Stimulated activated CD4-positive, alpha-beta T cell treated with anti-CD3 and anti-CD28 coated beads, Interleukin-12 subunit alpha, Interleukin-12 subunit beta, amount 100 ng/mL, for 4 hours (primary cell): ENCODE results near the gene CCDC86.
A peak's percentile ranks its signal among the peaks of the same experiment; 100 is the strongest.
"Not testable (repeated sequence)": the region's sequence is repeated elsewhere in the genome, so short reads cannot be mapped to it uniquely, and the experiment has no call there.

Source experiments
- DNase-seq: peaks from one replicate; pipeline ENCODE4 v3.0.0-alpha.2; 2020

The CCDC86 gene, protein sequence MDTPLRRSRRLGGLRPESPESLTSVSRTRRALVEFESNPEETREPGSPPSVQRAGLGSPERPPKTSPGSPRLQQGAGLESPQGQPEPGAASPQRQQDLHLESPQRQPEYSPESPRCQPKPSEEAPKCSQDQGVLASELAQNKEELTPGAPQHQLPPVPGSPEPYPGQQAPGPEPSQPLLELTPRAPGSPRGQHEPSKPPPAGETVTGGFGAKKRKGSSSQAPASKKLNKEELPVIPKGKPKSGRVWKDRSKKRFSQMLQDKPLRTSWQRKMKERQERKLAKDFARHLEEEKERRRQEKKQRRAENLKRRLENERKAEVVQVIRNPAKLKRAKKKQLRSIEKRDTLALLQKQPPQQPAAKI

DNA sequence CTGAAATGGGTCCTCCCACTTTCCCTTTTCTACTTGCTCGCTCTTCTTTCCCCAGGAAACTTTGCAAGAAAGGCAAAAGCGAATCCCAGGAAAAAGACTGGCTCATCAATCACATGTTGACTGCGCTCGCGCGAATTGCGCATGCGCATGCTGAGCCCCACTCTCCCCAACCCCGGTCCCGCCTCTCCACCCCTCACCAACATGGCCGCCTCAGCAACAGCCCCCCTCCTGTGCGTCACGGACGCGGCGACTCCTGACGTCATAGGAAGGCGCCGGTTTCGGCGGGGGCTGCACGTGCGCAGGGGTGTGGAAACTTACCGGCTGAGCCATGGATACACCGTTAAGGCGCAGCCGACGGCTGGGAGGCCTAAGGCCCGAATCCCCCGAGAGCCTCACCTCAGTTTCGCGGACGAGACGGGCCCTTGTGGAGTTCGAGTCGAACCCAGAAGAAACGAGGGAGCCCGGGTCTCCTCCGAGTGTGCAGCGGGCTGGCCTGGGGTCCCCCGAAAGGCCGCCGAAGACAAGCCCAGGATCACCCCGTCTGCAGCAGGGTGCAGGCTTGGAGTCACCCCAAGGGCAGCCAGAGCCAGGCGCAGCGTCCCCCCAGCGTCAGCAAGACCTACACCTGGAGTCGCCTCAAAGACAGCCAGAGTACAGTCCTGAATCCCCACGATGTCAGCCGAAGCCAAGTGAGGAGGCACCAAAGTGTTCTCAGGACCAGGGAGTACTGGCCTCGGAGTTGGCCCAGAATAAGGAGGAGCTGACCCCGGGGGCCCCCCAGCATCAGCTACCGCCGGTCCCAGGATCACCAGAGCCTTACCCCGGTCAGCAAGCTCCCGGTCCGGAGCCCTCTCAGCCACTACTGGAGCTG lies at the start of gene CCDC86:
Gene CCDC86 (plus strand): TSS at position 317 of the 871 bp plus-strand sequence. CDS start 12 bp downstream, at position 329.
- peak; percentile 98 for DNase-seq

DNA sequence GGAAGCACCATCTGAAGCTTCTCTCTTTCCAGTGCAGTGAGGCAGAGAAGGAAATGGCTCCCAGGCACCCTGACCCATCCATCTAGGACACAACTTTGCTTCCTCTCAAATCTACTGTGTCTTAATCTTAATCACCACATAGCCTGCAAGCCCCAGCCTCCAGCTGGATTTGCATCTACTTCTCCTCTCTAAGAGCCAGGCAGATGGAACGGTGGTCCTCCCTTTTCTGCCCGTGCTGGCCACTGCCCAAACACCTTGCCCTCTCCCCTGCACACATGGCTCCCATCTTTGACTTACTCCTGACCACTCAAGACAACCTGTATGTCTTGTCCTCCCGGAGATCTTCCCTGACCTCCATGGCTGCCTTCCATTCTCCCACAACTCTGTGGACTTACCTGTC lies 49.4 kb upstream of the CCDC86 start:
- no peak for DNase-seq

DNA sequence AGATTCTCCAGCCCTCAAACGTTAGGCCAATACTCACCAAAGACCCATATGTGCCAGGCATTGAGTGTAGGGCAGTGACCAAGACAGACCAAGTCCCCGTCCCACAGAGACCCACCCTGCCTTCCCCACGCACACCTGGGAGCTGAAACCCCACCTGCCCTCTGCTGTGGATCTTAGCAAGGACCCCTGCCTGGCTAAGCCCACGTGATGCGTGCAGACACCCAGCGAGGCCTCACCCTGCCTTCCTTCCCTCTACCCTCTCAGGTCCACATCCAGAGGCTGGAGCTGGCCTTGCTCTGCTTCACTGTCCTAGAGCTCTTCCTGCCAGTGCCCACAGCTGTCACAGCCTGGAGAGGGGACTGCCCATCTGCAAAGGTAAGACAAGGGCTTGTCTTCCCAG lies 46.6 kb upstream of the CCDC86 start:
- DNase-seq, result no peak

DNA sequence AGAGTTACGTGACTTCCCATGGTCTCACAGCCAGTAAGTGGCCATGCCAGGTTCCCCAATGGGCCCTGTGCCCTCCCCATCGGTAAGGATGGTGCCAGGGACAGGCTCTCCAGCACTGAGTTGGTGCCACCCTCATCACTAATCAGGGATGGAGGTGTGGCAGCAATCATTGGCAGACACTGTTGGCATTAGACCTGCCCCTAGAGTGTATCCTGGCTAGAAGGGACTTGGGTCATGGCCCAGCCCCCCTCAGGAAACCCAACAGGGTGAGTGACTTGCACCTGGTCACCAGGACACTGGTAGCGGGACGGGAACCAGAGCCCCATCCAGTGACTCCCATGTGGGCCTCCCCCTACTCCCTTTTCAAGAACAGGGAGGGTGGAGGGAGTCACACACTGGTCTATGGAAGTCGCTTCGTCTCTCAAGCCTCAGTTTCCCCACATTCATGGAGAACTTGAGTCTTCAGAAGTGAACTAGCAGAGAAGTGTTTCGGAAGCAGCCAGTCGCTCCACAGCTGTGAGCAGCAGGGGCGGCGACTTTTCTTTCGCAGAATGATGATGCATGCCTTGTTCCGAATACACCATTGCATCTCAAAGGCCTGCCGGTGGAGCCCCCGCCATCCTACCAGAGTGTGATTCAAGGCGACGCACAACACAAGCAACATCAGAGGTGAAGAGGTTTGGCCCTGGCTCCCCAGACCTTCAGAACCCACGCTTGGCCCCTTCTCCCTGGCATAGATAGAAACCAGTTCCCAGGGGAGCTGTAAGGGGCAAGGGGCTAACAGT lies 43.9 kb upstream of the CCDC86 start:
- DNase-seq, result no peak

DNA sequence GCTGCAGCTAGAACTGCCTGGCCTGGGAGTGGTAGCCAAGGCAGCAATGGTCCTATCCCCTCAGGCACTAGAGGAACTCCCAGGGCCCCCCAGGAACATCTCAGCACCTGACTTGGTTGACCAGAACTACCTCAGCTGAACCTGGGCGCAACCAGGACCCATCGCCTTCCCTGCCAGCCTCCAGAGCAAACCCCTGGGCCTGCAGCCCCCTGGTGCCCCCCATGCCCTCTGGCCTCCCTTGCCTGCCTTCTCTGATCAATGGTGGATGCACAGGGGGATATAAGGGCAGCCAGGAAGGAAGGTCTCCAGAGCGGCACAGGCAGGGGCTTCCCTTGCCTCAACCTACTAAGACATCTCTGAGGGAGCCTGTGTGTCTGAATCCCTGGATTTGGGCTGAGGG lies 43.3 kb upstream of the CCDC86 start:
- no peak for DNase-seq

DNA sequence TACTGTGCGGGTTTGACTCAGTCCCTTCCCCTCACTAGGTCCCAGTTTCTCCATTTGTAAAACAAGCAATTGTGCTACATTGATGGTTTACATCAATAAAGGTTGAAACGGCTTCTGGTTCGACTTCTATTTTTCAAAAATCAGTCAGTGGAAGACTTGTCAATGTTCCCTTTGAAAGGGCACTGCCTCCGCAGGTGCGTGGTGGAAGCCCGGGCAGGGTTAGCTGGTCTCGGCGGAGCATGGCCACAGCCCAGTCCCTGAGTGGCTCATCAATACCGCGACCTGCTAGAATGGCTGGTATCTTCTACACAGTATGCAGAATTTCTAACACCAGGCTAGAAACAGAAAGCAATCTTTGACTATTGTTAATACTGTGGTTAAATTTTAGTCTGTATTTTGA lies 40.7 kb upstream of the CCDC86 start:
- no peak for DNase-seq

DNA sequence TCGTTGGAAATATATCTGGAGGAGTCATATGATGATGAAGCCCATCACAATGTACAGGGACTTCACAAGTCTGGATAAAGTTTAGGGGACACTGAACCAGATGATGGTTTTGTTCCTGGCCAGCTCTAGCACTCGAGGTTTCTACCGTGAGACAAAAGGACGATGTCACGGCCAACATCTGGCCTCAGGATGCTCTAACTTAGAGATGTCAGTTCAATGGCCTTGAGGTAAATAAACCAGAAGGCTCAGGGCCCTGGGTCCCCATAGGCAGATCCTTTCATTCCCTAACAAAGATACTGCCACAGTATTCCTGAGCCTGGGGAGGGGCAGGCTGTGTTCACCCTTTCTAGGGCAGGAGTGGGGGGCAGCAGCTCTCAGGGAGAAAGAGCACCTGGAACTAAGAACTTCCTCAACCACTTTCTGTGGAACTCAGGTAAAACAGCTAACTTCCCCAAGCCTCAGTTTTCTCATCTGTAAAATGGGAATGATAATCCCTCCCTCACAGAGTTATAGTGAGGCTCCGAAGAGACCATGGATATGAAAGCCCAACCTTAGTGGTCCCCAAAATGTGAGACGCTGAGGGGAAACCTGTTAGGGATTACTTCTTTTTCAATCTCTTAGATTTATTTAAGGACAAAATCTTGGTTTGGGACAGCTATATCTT lies 38.5 kb upstream of the CCDC86 start:
- no peak for DNase-seq

DNA sequence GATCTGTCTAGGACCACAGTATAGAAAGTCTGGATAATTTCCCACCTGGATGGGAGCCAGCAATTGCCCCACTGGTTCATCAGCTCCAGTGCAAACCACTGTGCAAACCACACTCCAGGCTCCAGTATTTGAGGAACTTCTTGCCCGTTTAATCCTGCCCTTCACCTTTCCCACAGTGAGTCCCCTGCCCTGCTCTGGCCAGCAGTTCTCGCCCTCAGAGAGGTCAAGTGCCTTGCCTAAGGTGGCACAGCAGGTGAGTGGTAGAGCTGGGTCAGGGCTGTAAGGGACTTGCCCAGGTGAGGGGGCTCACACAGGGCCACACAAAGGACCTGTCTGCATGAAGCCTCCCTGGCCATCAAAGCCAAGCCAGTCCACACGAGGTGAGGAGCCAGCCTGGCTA lies 32.7 kb upstream of the CCDC86 start:
- DNase-seq, result no peak

DNA sequence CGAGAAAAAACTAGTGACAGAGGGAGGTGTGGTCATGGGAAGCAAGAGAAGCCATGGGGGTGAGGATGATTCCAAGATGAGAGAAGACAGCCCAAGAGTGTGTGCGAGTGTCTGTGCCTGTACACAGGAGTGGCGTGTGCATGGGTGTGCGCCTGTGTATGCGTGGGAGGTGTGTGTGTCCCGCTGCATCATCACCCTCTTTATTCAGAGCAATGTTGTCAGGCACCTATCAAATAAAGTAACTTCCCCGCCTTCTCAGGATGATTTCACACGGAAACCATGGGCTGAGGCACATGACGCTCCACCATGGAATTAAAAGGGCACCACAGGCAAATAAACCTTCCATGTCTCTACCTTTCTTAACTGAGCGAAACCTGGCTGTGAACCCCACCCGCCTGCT lies 32.2 kb upstream of the CCDC86 start:
- DNase-seq, result no peak

DNA sequence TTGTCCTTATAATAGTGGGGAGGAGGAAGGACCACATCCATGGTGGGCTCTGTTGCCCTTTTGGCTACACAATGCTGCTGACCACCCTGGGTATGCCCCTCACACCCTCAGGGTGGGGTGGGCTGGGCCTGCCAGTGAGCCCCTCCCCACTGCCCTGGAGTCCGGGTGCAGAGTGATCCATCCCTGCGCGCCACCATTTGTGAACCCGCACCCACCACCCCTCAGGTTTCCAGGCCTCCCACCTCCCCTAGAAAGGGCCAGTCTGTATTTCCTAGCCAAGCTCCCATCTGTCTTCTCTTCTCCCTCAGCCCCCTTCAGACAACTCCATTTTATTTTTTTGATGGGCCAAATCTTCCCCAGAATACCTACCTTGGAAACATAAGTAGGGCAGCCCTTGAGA lies 31.8 kb upstream of the CCDC86 start:
- DNase-seq, result no peak

DNA sequence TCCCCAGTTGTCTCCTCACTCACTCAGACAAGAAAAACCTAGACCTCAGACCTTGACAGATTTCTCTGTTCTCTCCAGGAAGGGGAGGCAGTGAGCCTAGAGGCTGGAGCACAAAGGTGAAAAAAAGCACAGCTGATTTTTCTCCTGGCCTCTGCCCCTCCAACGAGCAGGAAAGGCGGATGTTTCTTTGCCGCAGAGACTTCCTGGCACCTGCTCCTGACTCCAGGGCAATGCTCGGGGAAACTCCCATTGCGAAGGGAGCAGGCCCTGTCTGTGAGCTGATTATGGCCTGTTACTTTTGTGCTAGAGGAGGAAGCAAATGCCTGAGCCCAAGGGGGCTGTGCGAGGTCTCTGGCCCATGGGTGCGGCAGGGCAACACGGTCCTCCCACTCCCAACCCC lies 31.3 kb upstream of the CCDC86 start:
- DNase-seq, result no peak

DNA sequence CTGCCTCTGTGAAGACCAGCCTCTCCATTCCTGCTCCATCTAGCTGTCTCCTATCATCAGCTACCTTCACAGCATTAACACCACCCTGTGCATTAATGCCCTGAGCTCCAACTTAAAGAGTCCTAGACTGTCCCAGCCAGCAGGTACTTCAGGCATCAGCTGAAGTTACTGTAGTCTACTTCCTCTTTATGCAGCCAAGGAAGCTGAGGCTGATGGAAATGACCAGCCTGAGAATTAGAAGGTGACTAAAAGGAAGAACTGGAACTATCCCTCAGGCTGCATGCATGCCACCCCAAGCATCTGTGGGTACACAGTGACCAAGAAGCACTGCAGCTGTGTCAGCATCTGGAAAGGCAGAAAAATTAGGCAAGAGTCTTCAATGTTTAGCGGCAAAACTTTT lies 28.6 kb upstream of the CCDC86 start:
- no peak for DNase-seq

DNA sequence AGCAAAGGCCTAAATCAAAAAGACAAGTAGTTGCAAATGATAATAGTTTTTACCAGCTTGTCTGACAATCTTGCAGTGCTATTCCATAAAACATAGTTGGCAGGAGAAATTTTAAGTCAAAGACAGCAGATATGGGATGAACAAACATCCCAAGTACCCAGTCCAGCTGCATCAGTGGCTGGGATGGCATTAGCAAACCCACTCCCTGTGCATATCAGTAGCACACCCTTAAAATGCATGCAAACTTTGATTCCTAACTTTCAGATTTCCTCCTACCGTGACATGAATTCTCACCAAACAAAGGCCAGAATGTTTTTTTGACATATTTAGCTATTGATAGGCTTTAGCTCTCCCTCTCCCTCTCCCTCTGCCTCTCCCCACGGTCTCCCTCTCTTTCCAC lies 27.8 kb upstream of the CCDC86 start:
- DNase-seq, result no peak

DNA sequence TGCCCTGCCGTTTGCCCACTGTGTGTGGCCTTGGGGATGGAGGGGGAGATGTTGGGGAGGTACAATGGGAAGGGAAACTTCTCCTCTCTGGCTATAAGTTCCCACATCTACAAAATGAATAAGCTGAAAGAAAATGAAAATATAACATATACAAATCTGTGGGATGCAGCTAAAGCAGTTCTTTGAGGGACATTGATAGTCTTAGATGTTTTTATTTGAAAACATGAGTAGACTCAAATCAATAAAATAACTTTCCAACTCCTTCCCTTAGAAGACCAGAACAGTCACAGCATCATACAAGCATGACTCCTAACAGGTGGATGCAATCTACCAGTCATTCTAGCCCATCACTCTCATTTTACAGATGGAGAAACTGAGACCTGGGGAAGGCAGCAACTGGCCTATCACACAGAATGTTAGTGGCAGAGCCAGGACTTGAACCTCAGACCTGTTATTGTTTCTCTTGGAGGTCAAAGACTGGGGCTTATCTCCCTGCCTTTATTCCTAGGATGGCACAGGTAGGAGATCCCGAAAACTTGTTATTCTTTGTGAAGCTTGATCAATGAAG lies 25.2 kb upstream of the CCDC86 start:
- no peak for DNase-seq

DNA sequence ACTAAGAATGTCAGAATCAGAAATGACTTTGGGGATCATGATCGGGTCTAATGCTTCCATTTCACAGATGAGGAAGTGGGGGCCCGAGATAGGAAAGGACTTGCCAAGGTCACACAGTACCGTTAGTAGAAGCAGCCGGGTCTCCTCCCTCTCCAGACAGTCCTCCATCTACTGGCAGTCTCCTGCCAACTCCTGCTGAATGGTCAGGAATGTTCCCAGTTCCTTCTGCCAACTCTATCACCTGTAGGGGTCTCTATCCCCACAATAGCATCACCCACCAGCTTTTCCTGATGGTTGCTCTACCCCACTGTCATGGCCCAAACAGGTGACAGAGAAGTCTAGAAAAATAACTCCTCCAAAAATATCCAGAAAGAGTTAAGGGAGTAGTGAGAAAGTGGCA lies 23.9 kb upstream of the CCDC86 start:
- DNase-seq, result no peak

DNA sequence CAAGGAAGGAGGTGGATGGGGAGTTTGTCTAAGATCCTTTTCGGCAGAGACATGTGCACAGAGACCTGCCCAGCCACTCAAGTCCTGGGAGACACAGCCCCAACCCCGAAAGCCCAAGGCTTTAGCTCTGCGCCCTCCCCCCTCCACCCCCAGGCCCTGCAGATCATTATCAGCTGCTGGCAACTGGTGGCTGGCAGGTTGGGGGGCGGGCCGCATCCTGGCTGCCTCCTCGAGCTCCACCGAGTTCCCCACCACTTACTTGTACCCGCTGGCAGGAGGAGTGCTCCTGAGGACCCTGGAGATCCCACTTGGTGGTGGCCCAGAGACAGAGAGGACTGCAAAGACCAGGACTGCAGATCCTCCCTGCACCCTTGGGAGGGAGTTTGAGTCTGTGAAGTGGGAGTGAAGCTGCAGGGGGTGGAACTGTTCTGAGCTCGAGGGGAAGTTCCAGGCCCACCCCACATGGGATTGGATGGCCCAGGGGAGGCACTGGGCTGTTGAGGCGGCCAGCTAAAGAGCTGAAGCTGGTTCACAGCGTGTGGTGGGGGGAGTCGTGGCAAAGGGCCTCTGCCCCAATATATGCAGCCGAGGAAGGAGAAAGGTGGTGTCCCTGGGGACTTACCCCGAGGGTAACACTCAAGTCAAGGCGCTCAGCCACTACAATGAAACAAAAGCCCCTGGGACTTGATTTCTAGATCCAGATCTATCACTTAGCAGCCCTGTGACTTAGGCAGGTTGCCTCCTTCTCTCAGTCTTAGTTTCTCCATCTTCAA lies 19.9 kb upstream of the CCDC86 start:
- DNase-seq, result no peak

DNA sequence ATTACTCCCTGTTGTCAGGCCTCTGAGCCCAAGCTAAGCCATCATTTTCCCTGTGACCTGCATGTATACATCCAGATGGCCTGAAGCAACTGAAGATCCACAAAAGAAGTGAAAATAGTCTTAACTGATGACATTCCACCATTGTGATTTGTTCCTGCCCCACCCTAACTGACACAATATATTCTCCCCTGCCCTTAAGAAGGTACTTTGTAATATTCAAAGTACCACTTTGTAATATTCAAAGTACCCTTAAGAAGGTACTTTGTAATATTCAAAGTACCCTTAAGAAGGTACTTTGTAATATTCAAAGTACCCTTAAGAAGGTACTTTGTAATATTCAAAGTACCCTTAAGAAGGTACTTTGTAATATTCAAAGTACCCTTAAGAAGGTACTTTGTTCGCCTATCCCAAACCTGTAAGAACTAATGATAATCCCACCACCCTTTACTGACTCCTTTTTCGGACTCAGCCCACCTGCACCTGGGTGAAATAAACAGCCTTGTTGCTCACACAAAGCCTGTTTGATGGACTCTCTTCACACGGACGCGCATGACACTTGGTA lies 18.1 kb upstream of the CCDC86 start:
- DNase-seq, result not testable (repeated sequence)

DNA sequence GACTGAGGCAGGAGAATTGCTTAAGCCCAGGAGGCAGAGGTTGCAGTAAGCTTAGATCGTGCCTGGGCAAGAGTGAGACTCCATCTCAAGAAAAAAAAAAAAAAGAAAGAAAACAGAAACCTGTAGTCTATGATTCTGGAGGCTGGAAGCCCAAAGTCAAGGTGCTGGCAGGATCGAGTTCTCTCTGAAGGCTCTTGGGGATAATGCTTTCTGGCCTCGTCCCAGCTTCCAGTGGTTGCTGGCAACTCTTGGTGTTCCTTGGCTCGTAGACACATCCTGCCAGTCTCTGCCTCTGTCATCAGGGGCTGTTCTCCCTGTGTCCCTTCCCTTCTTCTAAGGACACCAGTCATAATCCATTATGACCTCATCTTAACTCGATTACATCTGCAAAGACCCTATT lies 16.8 kb upstream of the CCDC86 start:
- no peak for DNase-seq

DNA sequence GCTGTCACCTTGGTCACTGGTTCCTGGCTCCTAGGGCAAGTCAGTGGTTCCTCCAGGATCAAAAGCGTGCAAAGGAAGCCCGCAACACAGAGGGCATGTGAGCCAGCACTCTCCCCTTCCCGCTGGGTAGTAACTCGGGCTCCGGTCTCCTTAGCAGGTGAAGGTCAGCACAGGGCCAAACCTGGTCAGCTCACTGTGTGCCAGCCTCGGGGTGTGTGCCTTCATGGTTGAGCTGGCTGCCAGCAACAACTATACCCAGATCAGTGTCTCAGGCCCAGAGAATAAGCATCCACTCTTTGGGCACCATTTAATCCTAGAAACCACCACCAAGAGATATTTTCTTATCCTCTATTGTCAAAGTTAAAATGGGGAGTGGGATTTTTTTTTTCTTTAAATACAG lies 16.1 kb upstream of the CCDC86 start:
- DNase-seq, result no peak

DNA sequence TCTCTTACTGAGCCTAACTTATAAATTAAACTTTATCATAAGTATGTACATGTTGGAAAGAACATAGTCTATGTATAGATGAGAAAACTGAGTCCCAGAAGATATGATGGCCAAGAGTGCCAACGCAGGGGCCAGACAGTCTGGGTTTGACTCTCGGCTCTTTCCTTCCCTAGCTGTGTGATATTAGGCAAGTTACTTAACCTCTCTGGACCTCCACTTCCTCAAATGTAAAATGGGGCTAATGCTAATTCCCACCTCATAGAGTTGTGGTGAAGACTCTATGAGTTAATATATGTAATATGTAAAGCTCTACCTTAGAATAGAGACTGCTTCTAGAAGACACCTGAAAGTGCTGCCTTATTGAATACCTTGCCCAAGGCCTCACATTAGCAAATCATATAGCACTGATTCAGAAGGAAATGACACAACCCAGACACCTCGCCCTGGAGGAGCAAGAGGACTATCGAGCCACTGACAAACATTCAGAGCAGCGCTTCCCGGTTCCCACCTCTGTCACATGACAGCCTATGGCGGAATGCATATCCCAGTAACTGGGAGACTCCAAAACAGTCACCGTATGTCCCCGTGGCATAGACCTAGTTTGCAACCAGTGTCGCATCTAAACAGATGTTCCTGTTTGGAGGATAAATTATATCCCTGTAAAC lies 11.3 kb upstream of the CCDC86 start:
- DNase-seq, result no peak

DNA sequence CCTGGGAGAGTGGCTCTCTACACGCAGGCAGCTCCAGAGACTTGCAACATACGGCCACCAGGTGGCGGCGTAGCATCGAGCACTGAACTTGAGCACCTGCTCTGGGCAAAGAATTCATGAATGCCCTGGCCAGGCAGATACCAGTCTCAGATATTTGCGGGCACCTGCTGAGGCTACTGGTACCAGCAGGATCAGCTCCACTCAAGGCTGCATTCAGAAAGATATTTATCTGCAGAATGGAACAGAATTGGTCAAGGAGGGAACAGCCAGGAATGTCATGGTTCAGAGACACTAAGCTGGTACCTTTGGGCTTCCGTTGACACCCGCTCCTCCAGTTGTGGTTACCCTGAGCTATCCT lies 10.8 kb upstream of the CCDC86 start:
- DNase-seq, result peak; percentile 79
